HCT116 (cell line): ENCODE data around the gene SGMS1. TPM values are rescaled to one million over a fixed set of nuclear protein-coding genes. Genes with fewer than 3 reads are reported as not detected.

Source experiments
- ATAC-seq: fragments of 200-7000 bp; cut with Tn5 transposase; 2 replicates; pipeline ENCODE4 v1.9.1; 2020; ENCODE audit warnings: mild to moderate bottlenecking, moderate library complexity
- BruUV-seq: library from RNA; stranded (reverse); fragments of 400-500 nt; replicated peaks from 2 replicates; lab custom pipeline; 2021; lab: Mats Ljungman, UMichigan
- CTCF ChIA-PET: fragments of 300-600 bp; sonication (Branson Sonifier 250); formaldehyde crosslinking; loops from one replicate; lab custom pipeline; 2021; ENCODE audit warnings: antibody characterized with exemption; lab: Charles Lee
- POLR2A ChIA-PET: fragments of 300-600, 350-600 bp; sonication (Branson Sonifier 250); formaldehyde crosslinking; loops from one replicate; lab custom pipeline; 2021; ENCODE audit warnings: antibody characterized with exemption; lab: Charles Lee
- RAD21 ChIA-PET, 2 experiments: fragments of 300-600 bp; sonication (Branson Sonifier 250); formaldehyde crosslinking; loops; one replicate each; lab custom pipeline; 2023; ENCODE audit warnings: low total read pairs in 2 of 2; ENCODE audit not compliant: uncharacterized antibody in 2 of 2, unreplicated experiment in 2 of 2, low non-redundant PET in 1 of 2; lab: Charles Lee
- DNase-seq: peaks from one replicate; pipeline ENCODE4 v3.0.0-alpha.2; 2010; ENCODE audit warnings: low read depth, low spot score
- H2AFZ ChIP-seq: fragments of 200-600 bp; shearing (Covaris generic), sonication (generic); 2 replicates; pipeline ENCODE4 v1.6.1; 2017; ENCODE audit warnings: low read depth, mixed run types, mixed read lengths, antibody characterized with exemption, low read length; ENCODE audit not compliant: poor library complexity, severe bottlenecking
- H3K27ac ChIP-seq: 2 replicates; pipeline ENCODE4 v1.5.1; 2012; ENCODE audit warnings: low read depth, low read length
- H3K27me3 ChIP-seq: fragments of 200-600 bp; sonication (generic); 2 replicates; pipeline ENCODE4 v1.6.1; 2016; ENCODE audit warnings: mixed run types, low read length, mixed read lengths; ENCODE audit not compliant: insufficient read depth
- H3K36me3 ChIP-seq, 2 experiments: fragments of 200-500 bp in 1 of 2; fragments of 200-600 bp in 1 of 2; sonication (Bioruptor generic) in 1 of 2; sonication (generic) in 1 of 2; 2 replicates each; pipeline versions ENCODE4 v1.5.1 to v1.6.1; 2014 to 2016; ENCODE audit warnings: low read length in 2 of 2, inconsistent platforms in 1 of 2, mixed read lengths in 1 of 2, mixed run types in 1 of 2; ENCODE audit not compliant: insufficient read depth in 2 of 2, control insufficient read depth in 1 of 2
- H3K4me1 ChIP-seq, 2 experiments: fragments of 200-600 bp in 1 of 2; sonication (generic) in 1 of 2; 2 replicates each; pipeline versions ENCODE4 v1.5.1 to v1.6.1; 2012 to 2017; ENCODE audit warnings: low read length in 2 of 2, inconsistent platforms in 1 of 2, mild to moderate bottlenecking in 1 of 2, mixed read lengths in 1 of 2, mixed run types in 1 of 2, moderate library complexity in 1 of 2; ENCODE audit not compliant: insufficient read depth in 2 of 2, control insufficient read depth in 1 of 2
- H3K4me2 ChIP-seq: fragments of 200-600 bp; sonication (generic); 2 replicates; pipeline ENCODE4 v1.6.1; 2017; ENCODE audit warnings: mixed run types, low read length, mixed read lengths
- H3K4me3 ChIP-seq, 2 experiments: fragments of 200-600 bp in 1 of 2; sonication (generic) in 1 of 2; replicated peaks in 1 of 2; 2 replicates each; pipeline ENCODE4 v1.5.1; 2011 to 2016; ENCODE audit warnings: low read length in 2 of 2, control low read depth in 1 of 2, low read depth in 1 of 2, mild to moderate bottlenecking in 1 of 2, mixed read lengths in 1 of 2, mixed run types in 1 of 2
- H3K79me2 ChIP-seq: fragments of 200-600 bp; sonication (generic); 2 replicates; pipeline ENCODE4 v1.6.1; 2017; ENCODE audit warnings: mild to moderate bottlenecking, mixed run types, low read length, moderate library complexity, mixed read lengths; ENCODE audit not compliant: insufficient read depth
- H3K9ac ChIP-seq: fragments of 200-600 bp; sonication (generic); 2 replicates; pipeline ENCODE4 v1.6.1; 2016; ENCODE audit warnings: low read length, mixed read lengths
- H3K9me2 ChIP-seq: fragments of 200-600 bp; sonication (generic), shearing (Covaris generic); 2 replicates; pipeline ENCODE4 v1.6.1; 2017; ENCODE audit warnings: mixed run types, mild to moderate bottlenecking, moderate library complexity; ENCODE audit not compliant: insufficient read depth
- H3K9me3 ChIP-seq, 2 experiments: fragments of 200-500 bp in 1 of 2; fragments of 200-600 bp in 1 of 2; sonication (Bioruptor generic) in 1 of 2; sonication (generic) in 1 of 2; 2 replicates each; pipeline ENCODE4 v1.6.1; 2014 to 2017; ENCODE audit warnings: low read length in 2 of 2, mixed read lengths in 2 of 2, inconsistent platforms in 1 of 2, low read depth in 1 of 2, mild to moderate bottlenecking in 1 of 2, mixed run types in 1 of 2, moderate library complexity in 1 of 2; ENCODE audit not compliant: control insufficient read depth in 1 of 2, insufficient read depth in 1 of 2
- H4K20me1 ChIP-seq: fragments of 200-600 bp; sonication (generic), shearing (Covaris generic); 2 replicates; pipeline ENCODE4 v1.6.1; 2017; ENCODE audit warnings: mixed run types, mild to moderate bottlenecking, moderate library complexity; ENCODE audit not compliant: insufficient read depth
- ATF3 ChIP-seq: IDR thresholded peaks from 2 replicates; pipeline ENCODE4 v1.6.1; 2012
- CBX3 ChIP-seq: IDR thresholded peaks from 2 replicates; pipeline ENCODE4 v1.6.1; 2012; ENCODE audit warnings: low read depth
- POLR2A ChIP-seq: IDR thresholded peaks from 2 replicates; pipeline ENCODE4 v1.7.0; 2011; ENCODE audit warnings: borderline replicate concordance; ENCODE audit not compliant: insufficient read depth, insufficient read length; ENCODE audit errors: extremely low read depth
- POLR2AphosphoS5 ChIP-seq: IDR thresholded peaks from 2 replicates; pipeline ENCODE4 v1.6.1; 2011; ENCODE audit warnings: mild to moderate bottlenecking, low read depth, low read length, moderate library complexity
- REST ChIP-seq: IDR thresholded peaks from 2 replicates; pipeline ENCODE4 v1.6.1; 2012; ENCODE audit warnings: low read depth
- YY1 ChIP-seq: IDR thresholded peaks from 2 replicates; pipeline ENCODE4 v1.6.1; 2011; ENCODE audit warnings: low read length, low read depth, moderate library complexity, mild to moderate bottlenecking; ENCODE audit not compliant: insufficient replicate concordance; ENCODE audit errors: extremely low read depth
- ZNF274 ChIP-seq: fragments of 200-500 bp; sonication (Bioruptor generic); IDR thresholded peaks from 2 replicates; pipeline ENCODE4 v1.6.1; 2014; ENCODE audit warnings: mild to moderate bottlenecking, low read depth, low read length, inconsistent platforms
- intact Hi-C: fragments of 100-400 bp; cut with micrococcal nuclease; formaldehyde crosslinking; loops from 2 replicates; pipeline ENCODE4 v1.10.0; 2022
- total RNA-seq: library from RNA; stranded (reverse); gene quantifications from one replicate; pipeline ENCODE4 v1.2.1, GENCODE V29; 2021; ENCODE audit not compliant: unreplicated experiment

Gene SGMS1
- total RNA-seq, 1 experiment from 2014 or later, result 29.1 TPM

GRCh38 chr10:50540826-50541122, 83.0 kb downstream of the SGMS1 start:
- no peak overlapping the region for H3K27ac ChIP-seq
- no peaks in the 10 kb centered on the region for H3K9me2 ChIP-seq
- ChIA-PET CTCF (no interaction called here), POLR2A (no interaction called here), RAD21 (no interaction called here)
- no peak overlapping the region for H3K9ac ChIP-seq
- no peaks in the 10 kb centered on the region for H3K36me3 ChIP-seq
- no peak overlapping the region for H3K4me2 ChIP-seq
- no peaks in the 10 kb centered on the region for H3K27me3 ChIP-seq
- peaks cover 0 to 33% of the 10 kb centered on the region in 2 experiments; a peak in 2 of 4 replicates for H3K4me1 ChIP-seq
- no peak for DNase-seq
- BruUV-seq, result no TSS peak
- ATAC-seq, result no peak
- H3K9me3 ChIP-seq, result no peaks in the 10 kb centered on the region
- H3K79me2 ChIP-seq, result peaks cover 8% of the 10 kb centered on the region; the same call in 1 of the 2 replicates
- no peak for TF ChIP-seq ZNF274
- no peak for TF ChIP-seq ATF3
- TF ChIP-seq POLR2AphosphoS5, result no peak
- intact Hi-C loops, result no loop called here
- H4K20me1 ChIP-seq, result no peaks in the 10 kb centered on the region
- H3K4me3 ChIP-seq, result no peak overlapping the region
- H2AFZ ChIP-seq, result no peak overlapping the region

DNA sequence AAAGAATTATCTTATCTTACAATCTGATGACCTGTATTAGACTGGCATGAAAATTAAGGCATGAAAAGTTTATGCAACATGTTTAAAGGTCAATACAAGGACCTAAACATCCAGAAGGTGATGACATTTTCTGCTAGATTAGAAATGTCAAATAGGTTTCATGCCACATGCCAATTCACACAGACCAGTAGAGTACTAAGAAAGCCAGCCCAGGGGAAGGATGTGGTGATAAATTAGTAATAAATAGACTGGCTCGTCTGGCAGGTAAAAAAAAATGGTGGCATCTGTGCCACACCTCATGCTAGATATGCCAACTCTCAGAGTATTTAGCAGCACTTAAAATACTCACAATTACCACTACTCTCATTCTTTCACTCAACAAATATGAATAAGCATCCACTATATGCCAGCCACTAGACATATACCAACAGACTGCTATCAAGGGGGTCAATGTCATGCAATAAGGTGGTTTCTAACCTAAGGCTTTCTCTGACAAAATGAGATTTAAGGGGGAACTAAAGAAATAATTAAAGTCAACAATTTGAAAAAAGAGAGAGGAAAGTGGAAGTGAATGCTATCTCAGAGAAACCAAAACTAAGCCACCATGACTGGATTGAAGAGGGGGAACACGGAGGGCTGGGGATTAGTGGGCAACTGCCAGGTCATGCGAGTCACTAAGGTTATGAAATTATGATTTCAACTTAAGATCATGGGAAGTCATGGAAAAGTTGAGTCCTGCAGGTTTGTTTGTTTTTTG, 83.5 kb downstream of the SGMS1 start:
- no TSS peak for BruUV-seq
- H3K79me2 ChIP-seq, result peaks cover 8% of the 10 kb centered on the region; the same call in 1 of the 2 replicates
- RAD21 ChIA-PET, result no interaction called here
- ATAC-seq (no peak), DNase-seq (no peak)
- no peaks in the 10 kb centered on the region for H4K20me1 ChIP-seq
- intact Hi-C loops, result no loop called here
- TF ChIP-seq POLR2A (no peak), YY1 (no peak), CBX3 (no peak), POLR2AphosphoS5 (no peak), REST (no peak)
- no peaks in the 10 kb centered on the region for H3K36me3 ChIP-seq
- no peak overlapping the region for H3K27ac ChIP-seq
- CTCF ChIA-PET, result no interaction called here
- H3K9me3 ChIP-seq, result no peaks in the 10 kb centered on the region
- no peak overlapping the region for H2AFZ ChIP-seq
- POLR2A ChIA-PET, result no interaction called here
- H3K27me3 ChIP-seq, result no peaks in the 10 kb centered on the region
- H3K9ac ChIP-seq, result no peak overlapping the region
- no peak overlapping the region for H3K4me2 ChIP-seq
- peaks cover 2 to 39% of the 10 kb centered on the region in 2 experiments; a peak in 2 of 4 replicates for H3K4me1 ChIP-seq
- no peak overlapping the region for H3K4me3 ChIP-seq
- H3K9me2 ChIP-seq, result no peaks in the 10 kb centered on the region
